HG03135 (cell line): Measurements from ENCODE around the gene ZP3.
"Not testable (repeated sequence)": the region's sequence is repeated elsewhere in the genome, so short reads cannot be mapped to it uniquely, and the experiment has no call there.

ENCODE experiments used
- ATAC-seq: cut with Tn5 transposase; IDR thresholded peaks from one replicate; pipeline ENCODE4 v1.9.1; 2021; ENCODE audit warnings: mild to moderate bottlenecking, moderate library complexity; ENCODE audit not compliant: unreplicated experiment

ZP3 gene

GRCh38 chr7:76439120-76439888 is 14.6 kb downstream of the ZP3 start:
- not testable (repeated sequence) for ATAC-seq

- ATAC-seq = not testable (repeated sequence)
These were observed 15.7 kb downstream of the ZP3 start for GRCh38 chr7:76440404-76440803.

- peak; percentile 43 for ATAC-seq
These were observed 17.0 kb downstream of the ZP3 start for GRCh38 chr7:76441792-76442191.

GRCh38 chr7:76442664-76443446 is 18.1 kb downstream of the ZP3 start:
- not testable (repeated sequence) for ATAC-seq

- ATAC-seq = not testable (repeated sequence)
These were observed 19.1 kb downstream of the ZP3 start for GRCh38 chr7:76443846-76444245.

GRCh38 chr7:76445577-76446008 is 20.8 kb downstream of the ZP3 start:
- peak; percentile 85 for ATAC-seq

GRCh38 chr7:76457017-76457416 is 32.3 kb downstream of the ZP3 start:
- not testable (repeated sequence) for ATAC-seq

DNA sequence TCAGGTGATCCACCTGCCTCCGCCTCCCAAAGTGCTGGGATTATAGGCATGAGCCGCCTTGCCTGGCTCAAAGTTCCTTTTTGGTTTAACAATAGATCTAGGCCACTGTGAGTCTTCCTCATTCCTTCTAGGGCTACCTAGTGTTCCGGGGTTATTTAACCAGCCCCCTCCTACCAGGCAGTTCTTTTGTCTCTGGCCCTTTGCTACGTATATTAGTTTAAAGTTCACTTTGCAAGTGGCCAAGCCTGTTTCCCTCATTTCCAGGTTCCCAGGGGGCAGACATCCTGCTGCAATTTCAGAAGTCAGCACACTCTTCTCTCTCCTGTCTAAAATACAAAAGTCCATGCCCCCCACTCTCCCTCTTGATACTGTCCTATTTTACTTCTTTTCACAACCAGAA is 33.8 kb downstream of the ZP3 start:
- ATAC-seq = not testable (repeated sequence)

DNA sequence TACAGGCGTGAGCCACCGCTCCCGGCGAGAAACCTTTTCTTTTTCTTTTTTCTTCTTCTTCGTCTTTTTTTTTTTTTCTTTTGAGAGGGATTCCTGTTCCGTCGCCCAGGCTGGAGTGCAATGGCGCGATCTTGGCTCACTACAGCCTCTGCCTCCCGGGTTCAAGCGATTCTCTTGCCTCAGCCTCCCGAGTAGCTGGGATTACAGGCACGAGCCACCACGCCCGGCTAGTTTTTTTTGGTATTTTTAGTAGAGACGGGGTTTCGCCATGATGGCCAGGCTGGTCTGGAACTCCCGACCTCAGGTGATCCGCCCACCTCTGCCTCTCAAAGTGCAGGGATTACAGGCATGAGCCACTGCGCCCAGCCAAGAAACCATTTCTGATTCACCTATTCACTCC is 36.0 kb downstream of the ZP3 start:
- ATAC-seq = not testable (repeated sequence)

- ATAC-seq = peak; percentile 98
These were observed 36.8 kb downstream of the ZP3 start, which contains the start of gene DTX2 for GRCh38 chr7:76461464-76462101. DTX2 (plus strand) TSS chr7:76461709; CDS start chr7:76480510, 18,801 bp downstream.

GRCh38 chr7:76462271-76462882 is 37.6 kb downstream of the ZP3 start:
- ATAC-seq = peak; percentile 16

GRCh38 chr7:76464959-76465358 is 40.2 kb downstream of the ZP3 start:
- ATAC-seq = not testable (repeated sequence)

DNA sequence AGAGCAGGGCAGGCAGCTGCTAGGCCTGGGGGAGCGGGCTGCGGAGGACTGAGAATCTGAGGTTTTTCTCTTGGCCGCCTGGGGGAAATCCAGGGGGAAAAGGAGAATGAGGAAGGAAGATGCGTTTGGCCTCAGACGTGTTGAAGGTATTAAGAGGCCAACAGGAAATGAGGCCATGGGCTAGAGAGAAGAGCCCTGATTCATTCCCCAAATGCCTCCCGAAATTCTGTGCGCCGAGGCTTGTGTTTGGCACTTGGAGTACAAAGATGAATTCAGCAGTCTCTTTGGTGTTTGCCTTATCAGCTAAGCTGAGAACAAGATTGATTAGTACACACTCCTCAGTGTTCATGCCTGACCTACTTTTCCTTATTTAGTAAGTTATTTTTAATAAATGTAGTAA is 41.2 kb downstream of the ZP3 start:
- ATAC-seq = not testable (repeated sequence)

GRCh38 chr7:76467743-76468404 is 43.1 kb downstream of the ZP3 start:
- ATAC-seq = not testable (repeated sequence)

- ATAC-seq = not testable (repeated sequence)
These were observed 46.9 kb downstream of the ZP3 start for GRCh38 chr7:76471556-76472221.

- ATAC-seq = not testable (repeated sequence)
These were observed 48.3 kb downstream of the ZP3 start for GRCh38 chr7:76473097-76473496.

GRCh38 chr7:76476280-76476679 is 51.5 kb downstream of the ZP3 start:
- ATAC-seq = not testable (repeated sequence)

DNA sequence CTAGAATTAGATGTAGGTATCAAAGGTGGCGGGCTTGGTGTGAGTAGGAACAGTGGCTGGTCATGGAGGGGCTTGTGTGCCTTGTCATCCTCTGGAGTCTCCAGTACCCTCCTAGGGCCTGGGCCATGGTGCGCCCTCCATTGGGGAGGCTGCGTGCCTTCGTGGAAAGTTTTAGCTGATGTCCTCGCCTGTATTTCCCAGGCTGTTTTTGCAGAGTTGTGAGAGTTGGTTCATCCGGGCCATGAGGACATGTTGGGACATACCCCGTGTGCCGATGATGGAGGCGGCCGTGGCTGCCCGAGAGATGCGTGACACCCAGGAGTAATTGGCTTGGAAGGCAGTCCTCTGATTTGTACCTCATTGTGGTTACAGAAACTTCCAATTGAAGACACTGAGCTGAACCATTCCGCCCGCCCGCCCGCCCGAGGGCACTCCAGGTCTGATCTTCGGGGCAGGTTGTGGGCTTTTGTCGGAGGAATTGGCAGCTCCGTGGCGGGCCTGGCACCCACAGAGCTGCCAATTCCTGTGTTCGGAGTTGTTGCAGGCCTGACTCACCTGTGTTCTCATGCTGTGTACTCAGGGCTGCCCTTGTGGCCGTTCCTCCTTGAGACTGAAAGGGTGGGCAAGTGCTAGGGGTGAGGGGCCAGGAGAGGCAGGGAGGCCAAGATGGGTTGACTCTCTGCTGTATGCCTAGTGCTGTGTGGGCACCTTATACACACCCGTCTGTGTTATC is 52.2 kb downstream of the ZP3 start:
- not testable (repeated sequence) for ATAC-seq

- not testable (repeated sequence) for ATAC-seq
These were observed 54.9 kb downstream of the ZP3 start for GRCh38 chr7:76479628-76480027.
